ENCODE data around the gene HMX1. TPM values are rescaled to one million over a fixed set of nuclear protein-coding genes. Genes with fewer than 3 reads are reported as not detected.

The HMX1 gene
- not detected for total RNA-seq

- CTCF ChIA-PET = no interaction called here
- POLR2A ChIA-PET = no interaction called here
These were observed at the start of gene HMX1 for GRCh38 chr4:8871417-8872401. Gene HMX1 (minus strand): TSS chr4:8871839. CDS start chr4:8871614, 225 bp downstream.

- CTCF ChIA-PET = no interaction called here
- POLR2A ChIA-PET = no interaction called here
These were observed 49.3 kb upstream of the HMX1 start for GRCh38 chr4:8920969-8921368.

GRCh38 chr4:8920289-8920965 lies 48.8 kb upstream of the HMX1 start:
- POLR2A ChIA-PET = no interaction called here
- CTCF ChIA-PET = interaction anchor here (0.7 kb wide), 1 partner anchor 14 kb away, joined by 3 read pairs; no protein-coding TSS in a partner anchor

GRCh38 chr4:8919651-8920288 lies 48.1 kb upstream of the HMX1 start:
- POLR2A ChIA-PET = no interaction called here
- CTCF ChIA-PET = interaction anchor here (0.7 kb wide), 1 partner anchor 15 kb away, joined by 3 read pairs; no protein-coding TSS in a partner anchor

GRCh38 chr4:8917868-8918783 lies 46.5 kb upstream of the HMX1 start:
- CTCF ChIA-PET = interaction anchor here (0.6 to 2.0 kb wide), 7 partner anchors 11 to 714 kb away, joined by 3 to 12 read pairs (median 3); no protein-coding TSS in a partner anchor
- POLR2A ChIA-PET = no interaction called here

- CTCF ChIA-PET = interaction anchor here (0.6 to 2.0 kb wide), 5 partner anchors 12 to 715 kb away, joined by 3 to 12 read pairs (median 3); no protein-coding TSS in a partner anchor
- POLR2A ChIA-PET = no interaction called here
These were observed 45.7 kb upstream of the HMX1 start for GRCh38 chr4:8917321-8917811.

- ChIA-PET POLR2A (no interaction called here), CTCF (interaction anchor here (2.0 kb wide), 1 partner anchor 309 kb away, joined by 12 read pairs; no protein-coding TSS in a partner anchor)
These were observed 45.3 kb upstream of the HMX1 start for GRCh38 chr4:8916906-8917305.

GRCh38 chr4:8916351-8916885 lies 44.8 kb upstream of the HMX1 start:
- ChIA-PET CTCF (interaction anchor here (2.0 kb wide), 1 partner anchor 309 kb away, joined by 12 read pairs; no protein-coding TSS in a partner anchor), POLR2A (no interaction called here)

GRCh38 chr4:8915201-8916200 lies 43.9 kb upstream of the HMX1 start:
- POLR2A ChIA-PET = no interaction called here
- CTCF ChIA-PET = no interaction called here

GRCh38 chr4:8914461-8915171 lies 43.0 kb upstream of the HMX1 start:
- ChIA-PET POLR2A (no interaction called here), CTCF (no interaction called here)

GRCh38 chr4:8913858-8914460 lies 42.3 kb upstream of the HMX1 start:
- ChIA-PET CTCF (no interaction called here), POLR2A (no interaction called here)

GRCh38 chr4:8913121-8913857 lies 41.6 kb upstream of the HMX1 start:
- ChIA-PET CTCF (no interaction called here), POLR2A (no interaction called here)

GRCh38 chr4:8912506-8912905 lies 40.9 kb upstream of the HMX1 start:
- ChIA-PET POLR2A (no interaction called here), CTCF (no interaction called here)

- POLR2A ChIA-PET = no interaction called here
- CTCF ChIA-PET = no interaction called here
These were observed 40.4 kb upstream of the HMX1 start for GRCh38 chr4:8912089-8912455.

GRCh38 chr4:8911316-8912088 lies 39.9 kb upstream of the HMX1 start:
- CTCF ChIA-PET = no interaction called here
- POLR2A ChIA-PET = no interaction called here
